COR-L47 (cell line): ENCODE data around the gene SCN1B.
"Not testable (repeated sequence)": the region's sequence is repeated elsewhere in the genome, so short reads cannot be mapped to it uniquely, and the experiment has no call there.

Experiments used
- DNase-seq: peaks from one replicate; lab custom pipeline; 2025; lab: John Stamatoyannopoulos, UW

SCN1B gene

GRCh38 chr19:35037716-35038622 lies 7.7 kb downstream of the SCN1B start:
- DNase-seq, result no peak

- DNase-seq, result no peak
Observed at GRCh38 chr19:35038623-35039512, 8.6 kb downstream of the SCN1B start.

- DNase-seq, result no peak
Observed at GRCh38 chr19:35039881-35040825, 9.9 kb downstream of the SCN1B start.

GRCh38 chr19:35040826-35041547 lies 10.7 kb downstream of the SCN1B start:
- no peak for DNase-seq

- no peak for DNase-seq
Observed at GRCh38 chr19:35041548-35042055, 11.3 kb downstream of the SCN1B start, which contains the start of gene HPN. TSS of gene HPN (plus strand) at chr19:35041721. CDS start at chr19:35042507, 786 bp downstream.

DNA sequence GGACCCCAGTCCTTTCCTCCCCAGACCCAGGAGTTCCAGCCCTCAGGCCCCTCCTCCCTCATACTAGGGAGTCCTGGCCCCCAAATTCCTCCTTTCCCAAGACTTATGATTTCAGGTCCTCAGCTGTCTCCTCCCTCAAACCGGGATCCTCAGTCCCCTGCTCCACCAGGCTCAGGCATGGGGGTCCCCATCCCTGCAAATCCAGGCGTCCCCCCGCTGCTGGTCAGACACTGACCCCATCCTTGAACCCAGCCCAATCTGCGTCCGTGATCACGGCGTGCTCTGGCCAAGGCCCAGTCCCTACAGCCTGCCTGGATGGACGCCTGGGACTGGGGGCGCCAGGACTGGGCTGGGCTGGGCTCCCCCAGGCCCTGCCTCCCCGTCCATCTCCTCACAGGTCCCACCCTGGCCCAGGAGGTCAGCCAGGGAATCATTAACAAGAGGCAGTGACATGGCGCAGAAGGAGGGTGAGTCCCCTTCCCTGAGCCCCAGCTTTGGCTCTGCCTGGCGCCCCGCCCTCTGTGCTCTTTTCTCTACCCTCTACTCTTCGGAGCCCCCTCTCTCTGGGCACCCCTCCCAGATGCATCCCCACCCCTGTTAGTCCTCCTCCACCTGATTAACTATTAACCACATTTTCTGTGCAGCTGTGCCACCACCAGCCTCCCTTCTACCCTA lies 11.9 kb downstream of the SCN1B start:
- no peak for DNase-seq

DNA sequence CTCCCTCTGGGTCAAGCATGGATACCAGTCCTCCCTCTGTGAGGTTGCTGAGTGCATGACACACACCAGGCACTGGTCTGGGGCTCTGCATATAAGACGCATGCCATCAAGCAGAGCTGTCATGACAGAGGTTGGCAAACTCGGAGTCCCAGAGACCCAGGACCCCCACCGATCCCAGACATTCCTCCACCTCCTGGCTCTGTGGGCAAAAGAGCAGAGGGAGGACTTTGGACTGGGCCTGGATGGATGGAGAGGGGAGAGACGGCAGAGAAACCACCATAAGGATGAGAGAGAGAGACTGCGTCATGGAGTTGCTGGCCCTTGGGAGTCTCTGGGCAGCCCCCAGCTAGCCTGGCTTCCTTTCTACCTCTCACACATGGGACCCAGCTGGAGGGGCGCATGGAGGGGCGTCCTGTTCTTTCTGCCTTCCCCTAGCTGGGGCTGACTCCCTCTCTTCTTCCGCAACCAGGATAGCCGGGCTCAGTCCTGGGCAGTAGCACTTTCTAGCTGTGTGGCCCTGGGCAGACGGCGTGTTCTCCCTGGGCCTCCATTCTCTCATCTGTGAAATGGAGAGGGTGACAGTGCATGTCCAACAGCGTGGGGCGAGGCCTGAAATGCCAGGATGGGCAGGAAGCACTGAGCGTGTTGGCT lies 12.8 kb downstream of the SCN1B start:
- no peak for DNase-seq

DNA sequence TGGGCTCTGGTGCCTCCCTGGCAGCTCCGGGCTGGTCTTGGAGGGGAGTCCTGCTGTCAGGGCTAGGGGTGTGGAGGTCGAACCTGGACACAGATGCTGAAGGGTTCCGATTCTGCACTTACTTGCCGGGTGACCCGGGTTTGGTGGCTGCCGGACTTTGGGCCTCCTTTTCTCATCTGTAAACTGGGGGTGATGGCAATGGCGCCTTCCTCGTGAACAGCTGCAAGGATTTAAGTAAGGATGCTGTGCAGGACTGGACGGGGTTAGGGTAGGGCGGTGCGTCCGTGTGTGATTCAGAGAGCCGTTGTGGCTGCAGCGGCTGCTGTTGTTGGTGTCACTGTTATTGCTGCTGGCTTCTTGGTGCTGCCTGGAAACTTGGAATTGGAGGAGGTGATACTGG lies 13.6 kb downstream of the SCN1B start:
- no peak for DNase-seq

- DNase-seq, result peak; percentile 12
Observed at GRCh38 chr19:35044317-35045117, 14.2 kb downstream of the SCN1B start.

GRCh38 chr19:35045667-35046300 lies 15.5 kb downstream of the SCN1B start:
- DNase-seq, result peak; percentile 6

- DNase-seq, result no peak
Observed at GRCh38 chr19:35046461-35046860, 16.2 kb downstream of the SCN1B start.

DNA sequence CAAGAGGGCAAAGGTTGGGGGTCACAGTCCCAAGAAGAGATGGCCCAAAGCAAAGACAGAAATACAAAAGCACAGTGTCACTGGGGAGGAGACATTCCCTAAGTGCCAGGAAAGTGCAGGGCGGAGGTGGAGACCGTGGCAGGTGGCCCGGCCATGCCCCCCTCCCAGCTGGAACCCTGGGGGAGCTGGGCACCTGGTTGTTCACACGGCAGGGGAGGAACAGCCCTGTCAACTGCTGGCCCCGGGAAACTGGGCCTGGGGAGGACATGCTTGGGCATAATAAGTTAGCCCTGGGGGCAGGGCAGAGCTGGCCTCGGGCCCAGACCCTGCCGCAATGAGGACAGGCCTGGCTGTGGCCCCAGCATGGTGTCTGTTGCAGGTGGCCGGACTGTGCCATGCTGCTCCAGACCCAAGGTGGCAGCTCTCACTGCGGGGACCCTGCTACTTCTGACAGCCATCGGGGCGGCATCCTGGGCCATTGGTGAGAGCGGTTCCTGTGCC lies 18.7 kb downstream of the SCN1B start:
- DNase-seq, result peak; percentile 76

DNA sequence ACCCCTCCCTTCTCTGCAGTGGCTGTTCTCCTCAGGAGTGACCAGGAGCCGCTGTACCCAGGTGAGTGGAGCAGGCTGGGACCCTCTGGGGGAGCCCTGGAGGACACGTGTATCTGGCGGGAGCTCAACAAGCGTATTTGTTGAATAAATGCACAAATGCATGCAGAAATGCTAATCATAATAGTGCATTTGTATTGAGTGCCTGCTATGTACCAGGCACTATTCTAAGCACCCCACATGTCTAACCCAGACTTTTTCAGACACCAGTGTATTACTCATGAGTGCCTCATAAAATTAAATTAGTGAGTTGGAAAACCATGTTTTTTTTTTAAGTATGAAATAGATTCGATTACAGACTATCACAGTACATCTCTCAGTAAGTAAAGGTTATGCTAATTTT lies 19.2 kb downstream of the SCN1B start:
- DNase-seq, result no peak

DNA sequence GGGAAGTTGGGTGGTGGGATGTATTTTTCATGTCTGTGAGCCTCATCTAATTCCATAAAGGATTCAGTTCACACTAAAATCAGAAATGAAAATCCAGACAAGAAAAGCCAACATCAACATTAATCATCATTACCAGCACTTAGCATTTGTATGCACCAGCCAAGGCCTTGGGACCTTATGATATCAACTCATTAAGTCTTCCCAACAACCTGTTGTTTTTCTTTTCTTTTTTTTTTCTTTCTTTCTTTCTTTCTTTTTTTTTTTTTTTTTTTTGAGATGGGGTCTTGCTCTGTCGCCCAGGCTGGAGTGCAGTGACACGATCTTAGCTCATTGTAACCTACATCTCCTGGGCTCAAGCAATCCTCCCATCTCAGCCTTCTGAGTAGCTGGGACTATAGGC lies 20.4 kb downstream of the SCN1B start:
- not testable (repeated sequence) for DNase-seq

DNA sequence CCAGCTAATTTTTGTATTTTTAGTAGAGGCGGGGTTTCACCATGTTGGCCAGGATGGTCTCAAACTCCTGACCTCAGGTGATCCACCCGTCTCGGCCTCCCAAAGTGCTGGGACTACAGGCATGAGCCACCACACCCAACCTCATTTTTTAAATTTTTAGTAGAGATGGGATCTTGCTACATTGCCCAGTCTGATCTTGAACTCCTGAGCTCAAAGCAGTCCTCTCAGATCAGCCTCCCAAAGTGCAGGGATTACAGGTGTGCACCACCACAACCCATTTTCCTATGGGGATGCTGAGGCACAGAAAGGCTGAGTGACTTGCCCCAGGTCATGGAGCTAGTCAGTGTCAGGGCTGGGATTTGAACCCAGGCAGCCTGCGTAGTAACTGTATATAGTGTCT lies 21.0 kb downstream of the SCN1B start:
- DNase-seq, result not testable (repeated sequence)

- DNase-seq, result no peak
Observed at GRCh38 chr19:35051796-35052195, 21.5 kb downstream of the SCN1B start.

DNA sequence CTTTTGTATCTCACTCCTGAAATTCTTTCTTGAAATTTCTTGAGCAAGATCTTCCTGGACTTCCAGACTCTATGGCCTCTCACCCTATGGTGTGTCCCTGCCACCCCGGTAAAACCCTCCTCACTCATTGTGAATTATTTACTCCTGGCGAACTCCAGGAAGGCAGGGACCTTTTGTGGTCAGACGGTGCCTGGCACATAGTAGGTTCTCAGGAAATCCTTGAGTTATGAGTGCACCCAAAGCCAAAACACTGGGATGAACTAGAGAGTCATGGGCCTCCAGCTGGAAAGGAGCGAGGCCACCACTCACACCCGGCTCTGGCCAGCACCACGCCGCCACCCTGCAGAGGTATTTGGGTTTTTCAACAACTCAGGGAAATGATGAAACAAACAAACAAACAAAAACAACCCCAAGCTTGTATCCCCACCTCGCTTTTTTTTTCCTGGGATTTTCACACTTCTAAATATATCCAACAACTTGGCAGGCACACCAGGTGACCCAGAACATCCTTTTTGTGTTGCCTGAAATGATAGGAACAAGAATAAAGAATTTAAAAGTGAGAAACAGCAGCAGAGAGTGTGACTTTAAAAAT lies 22.4 kb downstream of the SCN1B start:
- DNase-seq, result no peak
